SK-N-MC (cell line): Measurements from ENCODE around the gene INSYN1.

Source experiments
- EZH2 ChIP-seq: fragments of 200-600 bp; sonication (generic); IDR thresholded peaks from one replicate; pipeline ENCODE4 v1.6.1; 2017; ENCODE audit warnings: antibody characterized with exemption
- FOXP2 ChIP-seq: optimal IDR thresholded peaks from 2 replicates; pipeline ENCODE3; 2011; ENCODE audit warnings: mild to moderate bottlenecking, moderate library complexity; ENCODE audit not compliant: insufficient read depth; ENCODE audit errors: extremely low read length, control extremely low read depth
- POLR2AphosphoS5 ChIP-seq: IDR thresholded peaks from 2 replicates; pipeline ENCODE4 v1.6.1; 2012; ENCODE audit warnings: mild to moderate bottlenecking, low read depth, low read length, borderline replicate concordance

DNA sequence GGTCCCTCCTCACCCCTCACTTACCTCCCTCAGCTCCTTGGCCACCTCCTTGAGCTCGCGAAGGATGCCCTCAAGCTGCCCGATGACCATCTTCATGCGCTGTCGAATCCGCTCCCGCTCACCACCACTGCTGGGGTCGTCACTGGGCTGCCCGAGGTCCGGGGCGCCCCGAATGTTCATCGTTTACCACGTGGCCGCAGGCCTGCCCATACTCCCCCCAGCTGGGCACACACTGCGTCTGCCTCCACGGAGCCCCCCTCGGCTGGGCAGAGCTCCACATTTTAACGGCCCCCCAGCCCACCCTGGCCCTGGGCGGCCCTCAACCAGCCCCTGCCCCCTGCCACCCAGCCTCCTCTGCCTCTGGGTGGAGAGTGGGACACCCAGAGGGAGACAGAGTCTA is 2.2 kb downstream of the INSYN1 start:
- TF ChIP-seq EZH2 (no peak), POLR2AphosphoS5 (no peak), FOXP2 (no peak)
